ENCODE results near the gene ZNF770.
A peak's percentile ranks its signal among the peaks of the same experiment; 100 is the strongest.
"Not testable (repeated sequence)": the region's sequence is repeated elsewhere in the genome, so short reads cannot be mapped to it uniquely, and the experiment has no call there.

Gene ZNF770

GRCh38 chr15:34976743-34977142 lies 11.3 kb downstream of the ZNF770 start:
- DNase-seq (ENCODE audit: low read depth), result no peak

- DNase-seq (ENCODE audit: low read depth), result no peak
Observed at GRCh38 chr15:34976073-34976472, 12.0 kb downstream of the ZNF770 start.

GRCh38 chr15:34973512-34973911 lies 14.6 kb downstream of the ZNF770 start:
- no peak for DNase-seq (ENCODE audit: low read depth)

DNA sequence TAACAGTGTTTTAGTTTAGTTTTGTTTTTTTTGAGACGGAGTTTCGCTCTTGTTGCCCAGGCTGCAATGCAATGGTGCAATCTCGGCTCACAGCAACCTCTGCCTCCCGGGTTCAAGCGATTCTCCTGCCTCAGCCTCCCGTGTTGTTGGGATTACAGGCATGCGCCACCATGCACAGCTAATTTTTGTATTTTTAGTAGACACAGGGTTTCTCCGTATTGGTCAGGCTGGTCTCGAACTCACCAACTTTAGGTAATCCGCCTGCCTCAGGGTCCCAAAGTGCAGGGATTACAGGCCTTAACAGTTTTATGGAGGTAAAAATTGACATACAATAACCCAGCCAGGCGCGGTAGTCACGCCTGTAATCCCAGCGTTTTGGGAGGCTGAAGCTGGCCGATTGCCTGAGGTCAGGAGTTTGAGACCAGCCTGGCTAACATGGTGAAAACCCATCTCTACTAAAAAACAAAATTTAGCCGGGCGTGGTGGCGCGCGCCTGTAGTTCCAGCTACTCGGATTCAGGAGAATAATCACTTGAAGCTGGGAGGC lies 17.9 kb downstream of the ZNF770 start:
- DNase-seq (ENCODE audit: low read depth), result not testable (repeated sequence)

GRCh38 chr15:34969340-34970097 lies 18.6 kb downstream of the ZNF770 start, which contains the start of gene AQR:
TSS of gene AQR (minus strand) at chr15:34969742. CDS start at chr15:34969613, 129 bp downstream.
- DNase-seq (ENCODE audit: low read depth), result peak; percentile 91

GRCh38 chr15:34964277-34964676 lies 23.8 kb downstream of the ZNF770 start:
- DNase-seq (ENCODE audit: low read depth), result no peak

GRCh38 chr15:34953851-34954250 lies 34.2 kb downstream of the ZNF770 start:
- no peak for DNase-seq (ENCODE audit: low read depth)

DNA sequence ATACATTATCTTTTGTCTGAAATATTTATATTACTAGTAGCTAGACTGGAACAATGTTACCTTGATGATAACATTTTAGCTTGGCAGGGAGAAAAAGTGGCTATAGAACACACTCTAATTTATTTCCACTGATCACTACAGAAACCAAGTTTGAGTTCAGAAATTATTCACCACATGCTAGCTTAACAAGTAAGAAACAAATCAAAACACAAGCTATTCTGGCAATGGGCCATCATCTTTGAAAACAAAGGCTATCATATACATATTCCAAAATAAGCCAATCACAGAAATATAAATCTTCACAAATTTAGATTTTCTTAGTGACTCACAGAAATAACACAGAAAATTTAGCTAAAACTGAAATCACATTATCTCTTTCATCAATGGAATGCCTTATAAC lies 35.6 kb downstream of the ZNF770 start:
- no peak for DNase-seq (ENCODE audit: low read depth)

DNA sequence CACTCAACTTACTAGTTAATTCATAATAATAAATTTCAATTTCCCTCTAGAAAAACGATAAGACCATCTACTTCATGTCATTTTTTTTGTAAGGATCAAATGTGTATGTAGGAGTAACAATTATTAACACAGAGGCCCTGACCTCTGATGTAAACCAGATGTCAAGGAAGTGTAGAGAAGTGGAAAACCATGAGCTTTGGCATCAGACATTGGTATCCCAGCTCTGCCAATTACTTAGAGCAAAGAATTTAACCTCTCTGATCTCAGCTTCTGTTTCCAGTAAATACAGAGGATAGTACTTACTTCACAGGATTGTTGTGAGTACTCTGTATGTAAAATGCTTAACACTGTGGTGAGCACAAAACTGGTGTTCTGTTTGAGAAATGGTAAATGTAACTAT lies 36.1 kb downstream of the ZNF770 start:
- DNase-seq (ENCODE audit: low read depth), result no peak

DNA sequence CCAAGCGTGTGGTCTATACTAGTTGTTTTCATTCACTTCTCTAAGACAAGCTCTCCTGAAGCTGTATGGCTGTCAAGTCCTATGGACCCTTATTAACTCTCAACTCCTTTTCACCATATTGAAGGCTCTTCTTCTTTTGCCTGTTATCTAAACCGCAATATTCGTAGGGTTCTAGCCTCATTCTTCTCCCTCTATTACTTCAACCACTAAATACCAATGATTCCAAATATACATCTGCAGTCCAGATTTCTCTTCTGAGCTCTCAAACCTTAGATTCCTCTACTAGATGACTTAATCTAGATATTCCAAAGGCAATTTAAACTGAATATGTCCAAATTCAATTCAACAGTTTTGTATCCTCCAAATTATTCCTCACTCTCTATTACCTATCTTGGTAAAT lies 43.2 kb downstream of the ZNF770 start:
- no peak for DNase-seq (ENCODE audit: low read depth)

- no peak for DNase-seq (ENCODE audit: low read depth)
Observed at GRCh38 chr15:34943711-34944110, 44.4 kb downstream of the ZNF770 start.

DNA sequence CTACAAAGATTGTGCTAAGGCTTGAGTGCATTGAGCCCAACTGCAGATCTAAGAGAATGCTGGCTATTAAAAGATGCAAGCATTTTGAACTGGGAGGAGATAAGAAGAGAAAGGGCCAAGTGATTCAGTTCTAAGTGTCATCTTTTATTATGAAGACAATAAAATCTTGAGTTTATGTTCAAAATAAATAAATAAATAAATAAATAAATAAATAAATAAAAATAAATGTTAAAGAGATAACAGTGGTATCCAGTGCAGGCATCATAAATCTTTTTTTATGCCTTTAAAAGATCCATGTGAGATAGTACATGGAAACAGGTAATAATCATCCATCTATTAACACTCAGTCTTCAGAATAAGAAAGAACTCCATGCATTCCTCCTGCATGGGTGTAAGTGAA lies 44.8 kb downstream of the ZNF770 start:
- DNase-seq (ENCODE audit: low read depth), result not testable (repeated sequence)

GRCh38 chr15:34942363-34942762 lies 45.7 kb downstream of the ZNF770 start:
- DNase-seq (ENCODE audit: low read depth), result peak; percentile 45

DNA sequence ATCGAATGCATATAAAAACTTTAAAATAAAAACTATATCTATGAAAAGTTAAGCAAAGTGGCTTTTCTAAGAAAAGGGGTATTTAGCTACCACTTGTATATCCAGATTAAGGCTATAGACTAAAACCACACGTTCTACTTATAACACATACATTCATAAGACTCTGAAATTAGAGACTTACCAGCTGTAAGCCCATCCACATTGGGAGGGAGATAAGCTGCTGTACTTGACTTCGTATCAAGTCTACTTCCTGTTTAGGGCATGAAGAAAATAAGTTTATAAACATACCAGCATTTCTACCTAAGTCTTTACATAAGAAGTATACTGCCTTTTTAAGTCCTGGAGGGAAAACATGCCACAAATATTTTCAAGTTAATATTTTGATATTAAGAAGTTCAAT lies 46.3 kb downstream of the ZNF770 start:
- DNase-seq (ENCODE audit: low read depth), result no peak

- DNase-seq (ENCODE audit: low read depth), result no peak
Observed at GRCh38 chr15:34941185-34941698, 46.8 kb downstream of the ZNF770 start.

DNA sequence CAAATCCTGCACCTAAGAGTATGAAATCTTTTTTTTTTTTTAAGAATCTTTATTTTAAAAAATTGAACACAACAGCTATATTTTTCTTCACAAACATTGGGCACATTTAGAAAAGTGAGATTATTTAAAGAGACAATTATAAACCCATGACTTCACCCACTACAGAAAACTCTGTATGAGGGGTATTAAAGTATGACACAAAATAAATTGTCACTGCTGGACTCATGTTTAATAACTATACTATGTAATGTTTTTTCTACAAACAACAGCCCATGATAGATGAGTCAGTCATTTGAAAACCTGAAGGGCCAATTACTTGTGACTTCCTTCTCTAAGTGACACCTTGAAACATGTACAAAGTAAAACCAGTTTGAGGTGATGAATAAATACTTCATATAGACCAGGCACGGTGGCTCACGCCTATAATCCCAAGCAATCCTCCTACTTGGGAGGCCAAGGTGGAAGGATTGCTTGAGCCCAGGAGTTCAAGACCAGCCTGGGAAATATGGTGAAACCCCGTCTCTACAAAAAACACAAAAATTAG lies 54.6 kb downstream of the ZNF770 start:
- no peak for DNase-seq (ENCODE audit: low read depth)

DNA sequence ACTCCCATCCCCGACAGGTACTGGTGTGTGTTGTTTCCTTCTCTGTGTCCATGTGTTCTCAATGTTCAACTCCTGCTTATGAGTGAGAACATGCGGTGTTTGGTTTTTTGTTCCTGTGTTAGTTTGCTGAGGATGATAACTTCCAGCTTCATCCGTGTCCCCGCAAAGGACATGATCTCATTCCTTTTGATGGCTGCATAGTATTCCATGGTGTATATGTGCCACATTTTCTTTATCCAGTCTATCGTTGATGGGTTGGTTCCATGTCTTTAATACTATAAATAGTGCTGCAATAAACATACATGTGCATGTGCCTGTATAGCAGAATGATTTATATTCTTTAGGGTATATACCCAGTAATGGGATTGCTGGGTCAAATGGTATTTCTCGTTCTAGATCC lies 59.7 kb downstream of the ZNF770 start:
- not testable (repeated sequence) for DNase-seq (ENCODE audit: low read depth)

All from non-pigmented ciliary epithelial cell (primary cell).